Uterus (tissue), 2 donors: ENCODE measurements around the gene NXT1.

Experiments used
- CTCF ChIP-seq, 4 experiments: fragments of 200-600 bp in 2 of 4; fragments of 450-650 bp in 2 of 4; sonication (generic) in 2 of 4; IDR thresholded peaks; one replicate each; pipeline ENCODE4 v1.5.1; 2016 to 2019; ENCODE audit warnings: antibody characterized with exemption in 4 of 4, mild to moderate bottlenecking in 2 of 4, moderate library complexity in 1 of 4
- POLR2A ChIP-seq, 2 donors: fragments of 450-650 bp; IDR thresholded peaks; one replicate each; pipeline ENCODE4 v1.6.1; 2016; ENCODE audit warnings: antibody characterized with exemption in 2 of 2, mild to moderate bottlenecking in 1 of 2, moderate library complexity in 1 of 2

- TF ChIP-seq CTCF (IDR thresholded peaks at IDR 0.05) (no peak), POLR2A (IDR thresholded peaks at IDR 0.05) (no peak)
Measured at GRCh38 chr20:23379772-23380171, 29.2 kb downstream of the NXT1 start.
